Neural cell (in vitro differentiated cells): ENCODE results near the gene MAT1A.

ENCODE experiments used
- EP300 ChIP-seq: fragments of 450-650 bp; conservative IDR thresholded peaks from 2 replicates; pipeline ENCODE4 v1.6.1; 2014; ENCODE audit warnings: antibody characterized with exemption, mild to moderate bottlenecking, moderate library complexity; ENCODE audit not compliant: poor library complexity, severe bottlenecking
- EZH2 ChIP-seq: fragments of 200-600, 300-800 bp; shearing (Covaris generic), sonication (generic); IDR thresholded peaks from 2 replicates; pipeline ENCODE4 v1.6.1; 2014; ENCODE audit warnings: antibody characterized with exemption, low read length, borderline replicate concordance, mild to moderate bottlenecking; ENCODE audit not compliant: insufficient read depth, poor library complexity, severe bottlenecking
- MXI1 ChIP-seq: fragments of 450-650 bp; conservative IDR thresholded peaks from 2 replicates; pipeline ENCODE4 v1.6.1; 2014; ENCODE audit warnings: antibody characterized with exemption, mild to moderate bottlenecking; ENCODE audit not compliant: poor library complexity, severe bottlenecking
- SMC3 ChIP-seq: fragments of 450-650 bp; conservative IDR thresholded peaks from 2 replicates; pipeline ENCODE4 v1.6.1; 2014; ENCODE audit warnings: antibody characterized with exemption, mild to moderate bottlenecking, moderate library complexity; ENCODE audit not compliant: poor library complexity
- TF ChIP-seq, protein P1 (sequence below): fragments of 450-650 bp; IDR thresholded peaks from 2 replicates; pipeline ENCODE4 v1.5.1; 2014; ENCODE audit warnings: antibody characterized with exemption, mild to moderate bottlenecking, moderate library complexity; ENCODE audit not compliant: poor library complexity, severe bottlenecking

DNA sequence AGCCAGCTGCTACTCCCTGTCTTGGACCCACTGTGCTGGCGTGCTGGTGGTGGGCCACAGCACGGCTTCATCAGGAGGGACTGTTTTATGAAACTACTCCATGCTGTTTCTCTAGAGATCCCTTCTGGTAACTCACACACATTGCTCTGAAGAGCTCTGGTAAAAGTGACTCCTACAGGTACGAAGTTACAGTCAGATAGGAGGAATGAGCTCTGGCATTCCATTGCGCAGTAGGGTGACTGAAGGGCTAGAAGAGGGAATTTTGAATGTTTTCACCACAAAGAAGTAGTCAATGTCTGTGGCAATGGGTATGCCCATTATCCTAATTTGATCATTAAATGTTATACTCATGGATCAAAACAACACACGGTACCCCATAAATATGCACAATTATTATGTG is 609 bp downstream of the MAT1A start:
- TF ChIP-seq, protein P1, sequence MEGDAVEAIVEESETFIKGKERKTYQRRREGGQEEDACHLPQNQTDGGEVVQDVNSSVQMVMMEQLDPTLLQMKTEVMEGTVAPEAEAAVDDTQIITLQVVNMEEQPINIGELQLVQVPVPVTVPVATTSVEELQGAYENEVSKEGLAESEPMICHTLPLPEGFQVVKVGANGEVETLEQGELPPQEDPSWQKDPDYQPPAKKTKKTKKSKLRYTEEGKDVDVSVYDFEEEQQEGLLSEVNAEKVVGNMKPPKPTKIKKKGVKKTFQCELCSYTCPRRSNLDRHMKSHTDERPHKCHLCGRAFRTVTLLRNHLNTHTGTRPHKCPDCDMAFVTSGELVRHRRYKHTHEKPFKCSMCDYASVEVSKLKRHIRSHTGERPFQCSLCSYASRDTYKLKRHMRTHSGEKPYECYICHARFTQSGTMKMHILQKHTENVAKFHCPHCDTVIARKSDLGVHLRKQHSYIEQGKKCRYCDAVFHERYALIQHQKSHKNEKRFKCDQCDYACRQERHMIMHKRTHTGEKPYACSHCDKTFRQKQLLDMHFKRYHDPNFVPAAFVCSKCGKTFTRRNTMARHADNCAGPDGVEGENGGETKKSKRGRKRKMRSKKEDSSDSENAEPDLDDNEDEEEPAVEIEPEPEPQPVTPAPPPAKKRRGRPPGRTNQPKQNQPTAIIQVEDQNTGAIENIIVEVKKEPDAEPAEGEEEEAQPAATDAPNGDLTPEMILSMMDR: no peak
- no peak for TF ChIP-seq EZH2
- no peak for TF ChIP-seq SMC3
- TF ChIP-seq MXI1: no peak
- no peak for TF ChIP-seq EP300
